Loucy (cell line): ENCODE results near the gene CENPE.

Source experiments
- CTCF ChIP-seq: fragments of 200-600 bp; sonication (generic); conservative IDR thresholded peaks from 2 replicates; pipeline ENCODE4 v1.5.1; 2014; ENCODE audit warnings: mild to moderate bottlenecking, antibody characterized with exemption, low read length
- EZH2phosphoT487 ChIP-seq: fragments of 200-600 bp; IDR thresholded peaks from 2 replicates; pipeline ENCODE4 v1.6.1; 2018; ENCODE audit warnings: antibody characterized with exemption, mild to moderate bottlenecking, moderate library complexity, borderline replicate concordance

DNA sequence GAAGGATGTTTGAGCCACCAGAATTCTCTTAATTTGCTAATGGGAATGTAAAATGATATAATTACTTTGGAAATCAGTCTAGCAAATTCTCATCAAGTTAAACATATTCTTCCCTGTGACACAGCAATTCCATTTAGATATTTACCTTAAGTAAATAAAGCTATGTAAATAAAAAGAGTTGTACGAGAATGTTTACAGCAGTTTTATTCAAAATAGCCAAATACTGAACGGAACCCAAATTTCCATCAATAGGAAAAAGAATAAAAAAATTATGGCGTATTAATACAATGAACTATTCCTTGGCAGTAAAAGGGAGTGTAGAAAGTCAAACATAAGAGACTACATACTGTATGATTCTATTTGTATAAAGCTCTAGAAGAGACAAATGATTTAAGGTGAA, 45.8 kb downstream of the CENPE start:
- no peak for TF ChIP-seq CTCF
- TF ChIP-seq EZH2phosphoT487, result no peak
